NB4 (cell line): ENCODE measurements around the gene OPCML.

Source experiments
- CTCF ChIP-seq: IDR thresholded peaks from one replicate; pipeline ENCODE4 v1.5.1; 2012; ENCODE audit warnings: low read depth, low read length
- MAX ChIP-seq: IDR thresholded peaks from 2 replicates; pipeline ENCODE4 v1.6.1; 2011; ENCODE audit warnings: low read depth, low read length
- MYC ChIP-seq: IDR thresholded peaks from 2 replicates; pipeline ENCODE4 v1.6.1; 2011; ENCODE audit warnings: low read depth, low read length
- POLR2A ChIP-seq: IDR thresholded peaks from 2 replicates; pipeline ENCODE4 v1.6.1; 2011; ENCODE audit warnings: mild to moderate bottlenecking; ENCODE audit not compliant: insufficient read length; ENCODE audit errors: extremely low read depth

GRCh38 chr11:132408877-132409276, 1123.4 kb downstream of the OPCML start:
- TF ChIP-seq CTCF (no peak), POLR2A (no peak), MAX (no peak), MYC (no peak)
